ENCODE measurements around the gene RAPGEF3.

Gene RAPGEF3

DNA sequence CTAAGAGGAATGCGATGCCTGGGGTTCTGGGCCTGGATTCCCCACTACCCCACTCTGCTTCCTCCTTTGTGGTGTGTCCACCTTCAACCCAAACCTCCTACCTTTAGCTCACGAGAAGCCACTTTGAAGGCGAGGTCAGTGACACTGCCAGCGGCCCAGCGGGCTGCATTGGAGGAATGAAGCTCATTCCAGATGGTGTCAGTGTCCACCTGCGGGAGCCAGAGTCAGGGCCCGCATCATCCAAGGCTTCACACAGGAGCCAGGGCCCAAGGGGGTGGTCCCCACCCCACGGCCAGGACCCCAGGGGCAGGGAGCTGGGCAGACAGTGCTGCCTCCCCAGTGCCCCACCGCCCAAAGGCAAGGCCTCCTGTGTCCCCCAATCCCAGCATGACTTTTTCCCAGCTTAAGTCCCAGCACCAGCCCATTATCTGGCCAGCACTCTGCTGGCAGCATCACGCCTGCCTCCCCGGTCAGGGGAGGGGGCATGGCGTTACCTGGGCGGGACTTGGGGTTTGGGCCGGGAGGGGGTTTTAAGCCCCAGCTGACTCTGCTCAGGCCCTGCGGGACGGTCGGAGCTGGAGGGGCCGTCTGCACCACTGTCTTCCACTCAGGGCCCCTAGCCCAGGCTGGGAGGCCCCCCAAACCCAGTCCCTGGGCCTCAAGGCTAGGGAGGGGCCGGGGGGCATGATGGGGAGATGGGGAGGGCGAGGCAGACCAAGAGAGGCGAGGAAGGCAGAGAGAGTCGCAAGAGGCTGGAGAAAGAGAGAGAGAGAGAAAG is 31.2 kb upstream of the RAPGEF3 start:
- DNase-seq: no peak

DNA sequence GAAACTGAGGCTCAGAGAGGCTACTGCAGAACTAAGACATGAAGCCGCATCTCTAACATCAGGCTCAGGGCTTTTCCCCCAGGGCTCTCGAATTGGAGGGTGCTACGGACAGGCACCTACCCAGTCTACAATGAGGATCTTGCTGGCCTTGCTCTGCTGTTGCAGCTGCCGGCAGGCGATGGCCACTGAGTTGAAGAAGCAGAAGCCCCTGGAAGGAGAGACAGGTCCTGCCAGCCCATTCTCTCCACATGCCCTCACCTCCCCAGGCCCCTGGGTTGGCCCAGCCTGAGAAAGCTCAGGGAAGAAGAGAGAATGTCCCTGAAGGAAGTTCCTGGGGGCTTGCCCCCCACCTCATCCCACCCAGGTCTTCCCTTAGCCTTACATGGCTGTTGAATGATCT is 30.5 kb upstream of the RAPGEF3 start:
- DNase-seq: no peak

DNA sequence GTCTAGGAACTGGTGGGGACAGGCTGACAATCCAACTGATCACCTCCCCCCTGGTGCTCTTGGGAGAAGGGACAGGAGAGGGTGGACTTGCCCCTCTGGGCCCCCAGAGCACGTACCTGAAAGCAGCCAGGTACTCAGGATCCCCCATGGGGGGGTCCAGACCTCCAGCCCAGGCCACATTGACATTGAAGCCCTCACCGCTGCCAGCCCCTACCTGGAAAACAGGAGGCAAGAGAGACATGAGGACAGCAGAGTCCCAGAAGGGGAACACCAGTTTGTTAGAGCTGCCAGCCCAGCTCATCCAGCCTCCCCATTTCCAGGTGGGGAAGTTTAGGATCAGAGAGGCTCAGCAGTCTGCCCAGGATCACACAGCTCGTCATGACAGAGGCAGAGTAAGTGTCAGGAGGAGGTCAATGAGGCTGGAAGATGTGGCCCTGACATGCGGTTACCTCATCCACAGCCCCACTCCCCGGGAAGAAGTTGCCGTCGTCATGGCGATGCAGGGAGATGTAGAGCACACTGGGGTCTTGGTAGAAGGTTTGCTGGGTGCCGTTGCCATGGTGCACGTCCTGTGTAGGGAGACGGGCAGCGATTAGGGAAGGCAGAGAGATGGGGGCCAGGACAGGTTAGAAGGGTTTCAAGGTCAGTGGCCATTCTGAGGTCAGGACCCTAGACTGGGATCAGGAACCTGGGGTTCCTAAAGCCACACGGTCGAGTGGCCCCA is 29.1 kb upstream of the RAPGEF3 start:
- no peak for DNase-seq

DNA sequence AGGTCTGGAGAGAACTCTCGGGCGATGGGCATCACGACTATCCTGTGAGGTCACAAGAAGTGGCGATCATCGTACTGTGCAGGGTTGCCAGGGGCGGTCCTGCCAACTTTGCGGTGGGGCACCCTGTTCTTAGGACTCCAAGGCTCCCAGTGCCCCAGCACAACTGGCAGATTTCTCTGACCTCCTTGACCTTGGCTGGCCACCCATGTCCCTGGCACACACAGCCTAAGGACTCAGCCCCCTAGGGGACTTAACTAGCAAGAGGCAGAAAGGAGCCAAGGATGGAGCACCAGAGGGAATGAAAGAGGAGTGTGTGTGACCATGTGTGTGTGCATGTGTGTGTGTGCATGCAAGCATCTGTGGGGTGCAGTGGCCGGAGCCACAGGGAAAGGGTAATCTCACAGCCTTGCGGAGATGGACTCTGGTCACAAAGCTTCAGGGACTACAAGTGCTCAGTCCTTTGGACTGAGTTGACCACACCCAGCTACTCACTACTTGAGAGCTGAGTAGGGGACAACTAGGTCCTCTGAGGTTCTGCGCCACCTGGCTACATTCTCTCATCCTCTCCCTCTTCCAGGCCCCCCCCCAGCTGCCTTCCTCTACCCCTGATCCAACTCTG is 28.1 kb upstream of the RAPGEF3 start:
- no peak for DNase-seq

DNA sequence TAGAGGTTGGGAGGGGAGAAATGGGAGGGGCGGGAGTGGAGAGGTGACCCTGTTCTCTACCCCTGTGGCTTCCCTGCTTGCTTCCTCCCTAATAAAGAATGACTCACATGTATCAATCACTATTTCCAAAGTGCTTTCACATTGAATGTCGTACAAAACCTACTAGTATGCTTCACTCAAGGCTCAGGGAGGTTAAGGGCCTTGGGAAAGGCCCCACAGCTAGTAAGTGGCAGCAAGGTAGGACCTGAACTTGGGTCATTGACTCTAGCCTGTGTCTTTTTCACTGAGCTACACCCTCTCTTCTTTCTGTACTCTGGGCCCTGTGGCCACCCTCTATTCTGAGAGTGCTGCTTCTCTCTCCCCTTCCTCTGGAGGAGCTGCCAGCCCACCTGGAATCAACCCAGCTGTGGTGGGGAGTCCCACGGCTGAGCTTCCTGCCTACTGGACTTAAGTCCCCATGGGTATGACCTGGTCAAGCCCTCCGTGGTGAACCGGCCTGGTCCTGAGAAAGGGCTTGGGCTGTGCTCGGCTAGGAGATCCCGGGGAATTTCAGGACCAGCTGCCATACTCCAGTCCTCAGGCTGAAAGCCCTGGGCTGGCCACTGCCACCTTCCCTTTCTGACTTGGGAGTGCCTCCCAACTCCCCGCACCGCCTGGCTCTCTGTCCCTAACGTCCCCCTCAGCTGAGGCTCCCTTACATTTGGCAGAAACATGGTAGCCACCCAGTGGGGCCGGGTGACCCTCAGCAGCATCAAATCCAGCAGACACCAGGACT is 27.4 kb upstream of the RAPGEF3 start:
- no peak for DNase-seq

DNA sequence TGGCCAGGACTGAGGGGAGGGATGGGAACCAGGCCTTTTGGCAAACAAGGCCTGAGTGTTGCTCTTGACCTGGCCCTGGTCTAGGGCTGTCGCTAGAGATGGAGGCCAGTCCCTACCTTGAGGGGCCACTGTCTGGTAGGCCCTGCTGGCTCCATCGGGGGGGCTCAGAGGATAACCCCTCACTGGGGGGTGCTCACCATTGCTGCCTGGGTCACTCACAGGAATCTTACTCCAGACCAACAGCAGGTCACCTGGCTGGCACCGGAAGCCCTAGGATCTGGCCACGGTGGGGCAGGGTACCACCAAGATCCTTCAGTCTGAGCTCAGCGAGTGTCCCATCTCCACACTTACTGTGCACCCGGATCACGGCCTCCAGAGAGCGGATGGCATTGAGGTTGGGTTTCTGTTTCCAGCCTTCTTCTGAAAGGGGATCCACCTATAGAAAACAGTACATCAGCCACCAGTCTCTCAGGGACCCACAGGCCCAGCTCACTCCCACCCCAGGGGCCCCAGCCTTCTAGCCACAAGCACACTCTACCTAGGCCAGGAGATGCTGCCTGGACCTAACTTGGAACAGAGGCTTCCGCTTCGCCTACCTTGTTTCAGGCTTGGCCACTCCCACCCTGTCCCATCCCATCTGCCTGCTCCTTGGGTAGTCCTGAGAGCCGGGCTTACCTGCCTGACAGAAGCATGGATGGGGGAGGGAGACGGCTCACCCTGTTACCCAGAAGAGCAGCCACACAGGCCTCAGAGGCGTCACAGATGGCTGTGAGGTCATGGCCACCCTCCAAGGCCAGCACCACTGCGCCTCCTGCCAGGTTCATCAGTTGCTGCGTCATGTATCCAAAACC is 26.6 kb upstream of the RAPGEF3 start:
- DNase-seq: no peak

DNA sequence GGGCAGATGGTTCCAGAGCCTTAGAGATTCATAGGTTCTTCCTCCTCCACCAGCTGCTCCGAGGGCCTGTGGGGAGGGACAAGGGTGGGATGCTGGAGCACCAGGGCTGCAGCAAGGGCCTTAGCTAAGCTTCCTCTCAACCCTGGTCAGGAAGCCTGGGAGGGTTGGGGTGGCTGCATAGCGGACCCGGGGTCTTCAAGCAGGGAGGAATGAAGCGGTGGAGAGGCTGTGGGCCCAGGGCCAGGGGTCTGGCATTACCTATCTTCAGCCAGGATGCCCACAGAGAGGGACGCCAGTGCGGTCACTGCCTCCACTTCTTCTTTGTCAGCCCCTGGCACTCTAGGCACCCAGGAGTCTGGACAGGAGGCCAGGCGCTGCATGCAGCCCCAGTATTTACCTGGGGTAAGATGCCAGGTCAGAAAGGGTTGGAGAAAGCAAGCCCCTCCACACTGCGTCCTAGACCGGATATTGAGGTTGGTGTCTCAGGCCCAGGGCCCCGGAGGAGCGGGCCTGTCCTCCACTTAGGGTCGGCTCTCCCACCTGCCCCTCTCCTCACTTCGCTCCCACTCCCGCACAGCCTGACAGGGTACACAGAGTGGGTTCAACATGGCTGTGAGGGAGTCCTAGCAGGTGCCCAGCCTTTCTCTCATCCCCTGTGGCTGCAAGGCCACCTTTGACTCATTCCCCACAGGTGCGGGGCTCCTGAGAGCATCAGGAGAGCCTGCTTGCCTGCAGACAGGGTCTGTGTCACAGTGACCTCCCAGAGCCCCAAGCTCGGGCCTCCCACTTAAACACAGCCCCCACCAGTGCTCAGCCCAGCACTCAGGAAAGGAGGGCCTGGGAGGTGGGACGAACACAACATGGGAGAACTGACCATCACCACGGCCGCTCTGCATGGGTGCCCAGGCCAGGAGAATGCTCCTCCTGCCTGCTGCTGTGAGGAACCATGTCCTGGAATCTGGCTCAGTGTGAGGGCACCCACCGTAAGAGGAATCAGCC is 25.4 kb upstream of the RAPGEF3 start:
- DNase-seq: no peak

DNA sequence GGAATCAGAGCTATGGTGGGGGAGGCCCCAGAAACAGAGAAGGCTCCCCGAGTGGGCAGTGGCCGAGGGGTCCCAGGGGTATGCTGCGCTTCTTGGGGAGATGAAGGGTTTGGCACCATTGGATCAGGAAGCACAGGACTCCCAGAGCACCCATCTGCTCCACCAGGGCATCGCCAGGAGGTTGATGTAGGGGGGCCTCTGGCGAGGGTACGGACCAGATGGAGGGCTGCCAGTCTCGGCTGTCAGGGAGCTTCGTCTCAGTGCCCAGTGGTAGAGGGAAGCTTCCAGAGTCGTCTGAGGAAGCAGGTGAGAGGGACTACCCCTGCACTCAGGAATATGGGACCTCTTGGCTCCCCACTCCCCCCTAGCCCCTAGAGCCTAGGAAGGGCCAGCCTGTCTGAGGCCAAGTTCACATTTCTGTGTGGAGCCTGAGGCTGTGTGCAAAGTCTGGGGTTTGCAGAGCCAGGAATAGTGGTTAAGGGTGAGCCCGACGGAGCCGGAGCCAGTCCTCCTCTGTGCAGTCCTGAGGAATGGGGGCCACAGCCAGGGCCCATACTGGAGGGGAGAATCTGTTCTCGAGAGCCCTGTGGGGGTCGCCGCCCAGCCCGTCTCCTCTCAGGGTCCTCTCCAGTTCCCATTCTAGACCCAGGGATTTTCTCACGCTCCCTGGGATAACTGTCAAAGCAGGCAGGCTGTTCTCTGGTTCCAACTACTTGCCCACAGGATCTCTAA is 24.5 kb upstream of the RAPGEF3 start:
- no peak for DNase-seq

DNA sequence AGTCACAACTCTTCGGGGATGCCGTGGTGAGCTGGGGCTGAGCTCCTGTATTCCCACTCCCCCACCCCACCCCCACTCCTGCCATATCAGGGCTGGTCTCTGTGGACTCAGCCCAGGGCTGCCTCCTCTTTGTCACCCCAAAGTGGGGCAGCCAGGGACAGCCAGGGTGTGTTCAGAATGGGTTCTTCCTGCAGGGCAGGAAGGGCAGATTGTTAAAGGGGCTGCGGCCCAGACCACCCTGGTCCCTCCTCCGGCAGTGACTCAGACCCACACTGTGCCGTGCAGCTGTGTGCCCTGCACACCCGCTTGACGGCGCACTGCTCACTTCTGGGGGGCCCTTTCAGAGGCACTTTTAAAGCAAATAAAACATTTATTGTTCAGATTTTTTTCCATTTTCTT is 23.7 kb upstream of the RAPGEF3 start:
- no peak for DNase-seq

DNA sequence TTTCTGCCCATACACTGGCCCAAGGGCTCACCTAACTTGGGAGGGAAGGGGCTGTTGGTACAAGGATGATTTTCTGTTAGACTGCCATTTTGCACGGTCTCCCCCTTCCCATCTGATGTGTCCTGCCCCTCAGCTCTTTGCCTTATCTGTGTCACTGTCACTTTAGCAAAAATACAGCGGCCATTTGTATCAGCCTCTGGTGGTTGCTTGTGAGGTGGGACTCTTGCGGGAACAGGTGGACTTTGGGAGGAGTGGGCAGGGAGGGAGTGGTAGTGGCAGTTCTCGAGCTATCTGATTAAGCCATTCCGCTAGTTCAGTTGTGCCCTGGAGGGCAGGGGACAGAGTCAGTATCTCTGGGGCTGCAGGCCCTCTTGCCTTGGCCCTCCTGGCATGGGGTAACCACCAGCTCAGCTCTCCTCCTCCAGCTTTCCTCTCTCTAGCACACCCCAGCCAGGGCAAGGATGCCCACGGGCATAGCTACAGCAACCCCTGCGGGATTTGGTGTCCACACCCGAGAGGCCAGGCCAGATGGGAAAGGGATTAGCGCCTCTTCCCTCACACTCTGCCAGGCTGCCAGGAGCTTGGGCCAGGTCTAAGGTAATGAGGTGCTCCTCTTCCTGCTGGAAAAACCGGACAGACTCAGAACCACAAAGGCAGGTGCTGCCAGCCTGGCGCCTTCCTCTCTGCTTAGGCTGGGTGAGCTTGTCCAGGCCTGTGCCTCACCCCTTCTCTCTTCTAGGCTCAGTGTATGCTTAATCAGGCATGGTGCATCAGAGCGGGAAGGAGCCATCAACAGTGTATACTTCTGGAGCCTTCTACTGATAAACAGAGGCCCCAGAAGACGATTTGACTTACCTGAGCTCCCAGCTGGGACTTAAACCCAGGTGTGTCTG is 23.0 kb upstream of the RAPGEF3 start:
- no peak for DNase-seq

DNA sequence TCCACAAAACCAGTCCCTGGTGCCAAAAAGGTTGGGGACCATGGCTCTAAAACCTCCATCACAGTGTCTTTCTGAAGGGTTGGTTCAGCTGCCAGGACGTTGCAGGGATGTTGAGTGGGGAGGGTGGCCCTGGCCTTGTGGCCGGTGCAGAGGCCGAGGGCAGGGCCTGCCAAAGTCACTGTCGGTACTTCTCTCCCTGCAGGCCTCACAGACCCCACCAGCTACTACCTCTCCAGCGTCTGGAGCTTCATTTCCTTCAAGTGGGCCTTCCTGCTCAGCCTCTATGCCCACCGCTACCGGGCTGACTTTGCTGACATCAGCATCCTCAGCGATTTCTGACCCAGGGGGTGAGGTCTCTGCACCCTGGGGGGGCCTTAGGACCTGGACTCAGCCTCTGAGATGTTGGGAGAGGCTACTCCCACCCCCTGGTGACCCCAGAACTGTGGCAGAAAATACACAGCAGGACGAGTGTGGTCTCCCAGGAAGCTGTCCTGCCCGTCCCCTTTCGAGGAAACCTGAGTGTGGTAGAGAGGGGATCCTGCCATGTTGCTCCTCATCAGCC is 21.3 kb upstream of the RAPGEF3 start:
- DNase-seq: no peak

DNA sequence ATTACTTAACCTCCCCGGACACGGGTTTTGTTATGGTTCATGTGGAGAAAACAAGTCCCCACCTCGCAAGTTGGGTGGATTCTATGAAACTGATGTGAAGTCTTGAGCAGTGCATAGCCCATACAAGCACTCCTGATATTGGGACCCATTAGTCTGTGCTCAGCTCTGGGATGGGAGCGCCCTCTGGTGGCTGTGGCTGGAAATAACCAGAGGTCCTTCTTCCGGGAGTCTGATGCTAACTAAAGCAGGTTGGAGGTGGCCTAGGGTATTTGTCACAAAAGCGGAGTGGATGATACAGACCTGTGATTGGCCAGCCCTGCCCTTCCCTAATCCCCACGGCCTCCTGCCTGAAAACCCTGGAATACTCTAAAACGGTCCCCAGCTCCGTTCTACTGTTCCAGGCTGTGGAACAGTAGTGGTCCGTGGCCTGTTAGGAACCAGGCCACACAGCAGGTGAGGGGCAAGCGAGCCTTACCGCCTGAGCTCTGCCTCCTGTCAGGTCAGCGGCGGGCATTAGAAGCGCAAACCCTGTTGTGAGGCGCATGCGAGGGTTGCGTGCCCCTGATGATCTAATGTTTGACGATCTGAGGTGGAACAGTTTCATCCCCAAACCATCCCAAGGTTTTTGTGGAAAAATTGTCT is 20.7 kb upstream of the RAPGEF3 start:
- DNase-seq: peak; percentile 89

DNA sequence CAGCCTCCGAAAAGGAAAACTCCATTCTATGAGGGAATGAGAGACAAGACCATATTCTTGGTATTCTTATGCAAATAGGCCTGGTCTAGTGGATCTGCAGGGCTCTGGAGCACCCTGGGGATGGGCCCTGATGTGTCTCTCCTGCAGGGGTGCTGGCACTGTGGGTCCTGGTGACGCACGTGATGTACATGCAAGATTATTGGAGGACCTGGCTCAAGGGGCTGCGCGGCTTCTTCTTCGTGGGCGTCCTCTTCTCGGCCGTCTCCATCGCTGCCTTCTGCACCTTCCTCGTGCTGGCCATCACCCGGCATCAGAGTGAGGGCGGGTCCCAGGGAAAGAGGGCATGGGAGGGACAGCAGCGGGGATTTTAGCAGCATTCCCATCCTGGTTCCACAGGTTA is 20.2 kb upstream of the RAPGEF3 start:
- no peak for DNase-seq

DNA sequence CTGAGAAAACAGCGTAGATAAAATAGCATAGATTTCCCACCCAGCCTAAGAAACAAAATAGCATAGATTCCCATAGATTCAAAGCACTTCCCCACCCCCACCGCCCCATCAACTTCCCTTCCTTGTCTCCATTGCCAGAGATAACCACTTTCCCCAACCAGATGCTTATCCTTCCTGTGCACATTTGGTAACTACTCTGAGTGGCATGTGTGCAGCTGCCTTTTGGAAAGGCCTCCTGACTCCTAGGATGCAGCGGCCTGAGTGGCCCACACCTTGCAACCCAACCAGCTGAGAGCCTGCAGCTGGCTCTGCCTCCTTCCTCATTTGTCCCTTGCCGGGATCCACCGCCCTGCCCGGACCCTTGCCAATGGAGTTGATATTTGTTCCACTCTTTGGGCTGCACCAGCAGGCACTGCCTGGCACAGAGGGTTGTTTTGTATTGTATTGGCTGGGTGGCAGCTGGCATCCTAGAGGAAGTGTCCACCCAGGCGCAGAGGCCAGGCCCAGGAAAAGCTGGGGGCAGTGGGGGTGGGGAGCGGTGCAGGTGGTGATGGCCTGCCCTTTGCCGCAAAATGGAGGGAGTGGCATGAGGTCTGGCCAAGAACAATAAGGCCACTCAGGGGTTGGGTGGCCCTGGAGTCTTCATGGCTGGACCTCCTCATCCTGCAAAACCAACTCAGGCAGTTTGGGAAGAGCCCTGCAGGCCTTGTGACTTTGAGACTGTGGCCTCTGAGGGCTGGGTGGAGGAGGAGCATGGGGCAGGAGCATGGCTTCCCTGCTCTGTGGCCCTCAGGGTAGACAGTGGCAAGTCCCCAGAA is 19.3 kb upstream of the RAPGEF3 start:
- peak; percentile 55 for DNase-seq

DNA sequence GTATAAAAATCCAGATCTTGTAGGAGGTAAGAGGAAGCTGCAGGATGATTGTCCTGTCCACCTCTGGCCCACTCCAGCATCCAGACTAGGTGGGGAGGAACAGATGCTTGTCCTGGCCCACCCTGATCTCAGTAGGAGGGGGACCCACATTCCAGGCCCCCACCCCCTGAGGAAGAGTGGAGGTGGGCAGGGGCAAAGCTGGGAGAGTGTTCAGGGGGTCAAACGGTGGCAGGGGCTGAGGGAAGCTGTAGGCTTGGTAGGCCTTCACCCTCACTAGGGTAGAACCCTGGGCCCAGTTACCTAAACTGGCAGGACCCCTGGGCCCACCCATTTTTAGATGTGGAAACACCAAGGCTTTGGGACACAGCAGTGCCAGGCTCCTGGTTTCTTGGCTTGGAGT is 18.5 kb upstream of the RAPGEF3 start:
- DNase-seq: no peak

DNA sequence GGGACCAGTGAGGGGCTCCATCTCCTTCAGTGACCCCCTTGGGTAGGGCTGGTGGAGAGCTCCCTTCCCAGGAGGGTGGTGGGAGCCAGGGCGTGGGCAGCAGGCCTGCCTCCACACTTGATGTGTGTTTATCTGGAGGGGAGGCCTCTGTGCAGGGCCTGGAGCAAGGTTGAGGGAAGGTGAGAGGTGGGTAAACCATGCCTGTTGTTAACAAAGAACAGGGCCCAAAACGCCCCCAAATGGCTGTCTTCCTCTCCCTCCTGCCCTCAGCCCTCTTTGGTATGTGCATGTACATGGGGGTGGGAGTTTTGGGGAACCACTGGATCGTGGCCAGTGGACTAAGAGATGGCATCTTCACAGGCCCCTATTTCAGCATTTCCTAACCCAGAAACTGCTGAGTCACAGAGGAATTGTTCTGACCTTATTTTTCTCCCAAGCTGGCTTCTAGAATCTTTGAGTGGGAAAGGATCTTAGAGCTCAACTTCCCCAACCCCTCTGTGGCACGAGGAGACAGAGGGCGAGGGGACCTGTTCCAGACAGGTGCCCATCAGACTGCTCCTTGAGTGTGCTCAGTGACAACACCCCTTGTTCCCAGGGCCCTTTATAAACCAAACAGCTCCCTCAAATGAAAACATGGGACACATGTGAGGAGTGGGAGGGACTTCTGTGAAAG is 17.9 kb upstream of the RAPGEF3 start:
- DNase-seq: no peak

Measured in RPMI8226 (cell line).